Measurements from ENCODE around the gene ERCC8. TPM values are rescaled to one million over a fixed set of nuclear protein-coding genes. Genes with fewer than 3 reads are reported as not detected.

The ERCC8 gene
- total and polyA plus RNA-seq, 2 of the 8 experiments (the other 6 are each of a cell fraction or from before 2014, with no cell fraction given): 17.3 TPM

GRCh38 chr5:60896991-60897390, 47.9 kb downstream of the ERCC8 start:
- CTCF ChIA-PET (ENCODE audit: partially characterized antibody): interaction anchor here (0.6 kb wide), 2 partner anchors 42 to 451 kb away, joined by 3 read pairs; no protein-coding TSS in a partner anchor
- H2AFZ ChIP-seq (ENCODE audit: low read length): no peak overlapping the region
- H3K36me3 ChIP-seq (ENCODE audit: control insufficient read depth in 2 of 4, insufficient read depth in 4 of 4, low read length in 3 of 4): peaks cover 0 to 29% (median 13%) of the 10 kb centered on the region in 4 experiments; a peak in 5 of 8 replicates
- DNase-seq (ENCODE audit: low read depth in 1 of 2, low spot score in 2 of 2) (no peak), FAIRE-seq (no peak)
- H2AK5ac ChIP-seq (ENCODE audit: low read depth, low read length): no peak overlapping the region
- H4K91ac ChIP-seq (replicated peaks; ENCODE audit: insufficient read length, low read length): no peak overlapping the region
- H3K27me3 ChIP-seq (replicated peaks in 1 of 4; ENCODE audit: control insufficient read depth in 3 of 4, extremely low read depth in 1 of 4, insufficient read depth in 3 of 4, low read length in 3 of 4): no peaks in the 10 kb centered on the region
- H3K9ac ChIP-seq (replicated peaks in 1 of 4; ENCODE audit: extremely low read depth in 1 of 4, low read depth in 3 of 4, low read length in 3 of 4): no peak overlapping the region
- no peak overlapping the region for H3K56ac ChIP-seq (replicated peaks; ENCODE audit: insufficient read length, low read depth, low read length)
- H3K14ac ChIP-seq (ENCODE audit: insufficient read length): no peak overlapping the region
- H3K4me3 ChIP-seq (ENCODE audit: extremely low read depth in 1 of 4, insufficient read depth in 2 of 4, low read depth in 3 of 4, low read length in 4 of 4): no peak overlapping the region
- H3K27ac ChIP-seq (ENCODE audit: low read depth, low read length): no peak overlapping the region
- H3K79me1 ChIP-seq (ENCODE audit: low read depth, low read length): no peaks in the 10 kb centered on the region
- peaks cover 0 to 2% (median under 1%) of the 10 kb centered on the region in 4 experiments; a peak in 3 of 7 replicates for H3K4me1 ChIP-seq (replicated peaks in 1 of 4; ENCODE audit: control insufficient read depth in 3 of 4, insufficient read depth in 4 of 4, low read length in 3 of 4)
- POLR2A ChIA-PET (ENCODE audit: partially characterized antibody): no interaction called here
- H2BK15ac ChIP-seq (ENCODE audit: low read length): no peak overlapping the region
- H2BK5ac ChIP-seq (ENCODE audit: low read depth, low read length): no peak overlapping the region
- no peak overlapping the region for H3K4me2 ChIP-seq (ENCODE audit: insufficient read depth in 1 of 2, low read depth in 2 of 2, low read length in 2 of 2)
- H4K5ac ChIP-seq (ENCODE audit: insufficient read length, low read depth, low read length): no peak overlapping the region
- WGBS, 2 experiments (ENCODE audit: extremely low coverage in 1 of 2, insufficient coverage in 1 of 2, insufficient read length in 1 of 2, insufficient replicate concordance in 2 of 2, low coverage in 1 of 2, low lambda C conversion rate in 2 of 2, missing lambda C conversion rate in 1 of 2): 85% methylated on average over 4 of the region's 4 CpGs; no CpG with 5 or more reads in 1 of the 2 experiments
- no peak overlapping the region for H2BK120ac ChIP-seq (replicated peaks; ENCODE audit: low read depth, low read length)
- H3K23me2 ChIP-seq (ENCODE audit: low read depth, low read length): no peaks in the 10 kb centered on the region
- H3K79me2 ChIP-seq (ENCODE audit: control insufficient read depth in 1 of 2, insufficient read depth in 2 of 2, low read length in 2 of 2): no peaks in the 10 kb centered on the region
- H3K9me3 ChIP-seq (ENCODE audit: insufficient read depth in 2 of 2, low read depth in 1 of 2, low read length in 1 of 2): no peaks in the 10 kb centered on the region
- H4K8ac ChIP-seq (ENCODE audit: extremely low read depth, insufficient read depth, low read length): no peak overlapping the region
- no peak overlapping the region for H3K4ac ChIP-seq (replicated peaks; ENCODE audit: insufficient read length, low read depth, low read length)
- no peaks in the 10 kb centered on the region for H4K20me1 ChIP-seq (replicated peaks in 1 of 2; ENCODE audit: control insufficient read depth in 1 of 2, insufficient read depth in 2 of 2, low read length in 2 of 2)
- H3K18ac ChIP-seq (ENCODE audit: extremely low read depth, low read length): no peak overlapping the region
- H3K23ac ChIP-seq (ENCODE audit: insufficient read length): no peak overlapping the region
- H2BK20ac ChIP-seq (ENCODE audit: low read length): no peak overlapping the region
- H2BK12ac ChIP-seq (ENCODE audit: low read depth, low read length): no peak overlapping the region
- TF ChIP-seq KDM5A (IDR thresholded peaks at IDR 0.05; ENCODE audit: low read length) (no peak), CBX5 (IDR thresholded peaks at IDR 0.05; ENCODE audit: low read depth, low read length) (no peak), BCL11A (IDR thresholded peaks at IDR 0.05; ENCODE audit: low read depth in 2 of 2, low read length in 2 of 2) (no peak), GTF2F1 (IDR thresholded peaks at IDR 0.05; ENCODE audit: borderline replicate concordance, low read depth, low read length) (no peak), NRF1 (IDR thresholded peaks at IDR 0.05; ENCODE audit: low read depth, low read length) (no peak), SAP30 (IDR thresholded peaks at IDR 0.05; ENCODE audit: insufficient read depth, insufficient replicate concordance, low read length) (no peak), SIX5 (IDR thresholded peaks at IDR 0.05; ENCODE audit: low read depth, low read length) (no peak), E2F6 (IDR thresholded peaks at IDR 0.05) (no peak), ASH2L (IDR thresholded peaks at IDR 0.05; ENCODE audit: low read length) (no peak), SP2 (IDR thresholded peaks at IDR 0.05; ENCODE audit: low read length) (no peak), BACH1 (IDR thresholded peaks at IDR 0.05; ENCODE audit: low read length) (no peak), JUND (IDR thresholded peaks at IDR 0.05; ENCODE audit: low read length) (no peak), CBX8 (IDR thresholded peaks at IDR 0.05; ENCODE audit: borderline replicate concordance, low read depth, low read length) (no peak), TEAD4 (IDR thresholded peaks at IDR 0.05; ENCODE audit: low read depth, low read length) (no peak), EGR1 (IDR thresholded peaks at IDR 0.05; ENCODE audit: borderline replicate concordance, low read depth, low read length) (no peak)
